Peyer's patch (tissue), 4 donors: ENCODE measurements around the gene PPFIA1. TPM values are rescaled to one million over a fixed set of nuclear protein-coding genes. Genes with fewer than 3 reads are reported as not detected.

Experiments
- DNase-seq, 3 donors: peaks; one replicate each; pipeline ENCODE4 v3.0.0-alpha.2; 2017 to 2019
- H3K27ac ChIP-seq, 4 donors: fragments of 200-600 bp; sonication (generic); one replicate each; pipeline ENCODE4 v1.5.1; 2016 to 2019
- H3K27me3 ChIP-seq, 2 donors: fragments of 200-600 bp; sonication (generic); one replicate each; pipeline ENCODE4 v1.5.1; 2019
- H3K36me3 ChIP-seq, 3 donors: fragments of 200-600 bp; sonication (generic); one replicate each; pipeline ENCODE4 v1.5.1; 2016 to 2019
- H3K4me1 ChIP-seq, 4 donors: fragments of 200-600 bp; sonication (generic); one replicate each; pipeline ENCODE4 v1.5.1; 2016 to 2019
- H3K4me3 ChIP-seq, 4 donors: fragments of 200-600 bp; sonication (generic); 1 replicate in 3 of 4; 2 replicates in 1 of 4; pipeline ENCODE4 v1.5.1; 2016 to 2019; ENCODE audit warnings: mild to moderate bottlenecking in 1 of 4
- H3K9me3 ChIP-seq, 4 donors: fragments of 200-600 bp; sonication (generic); one replicate each; pipeline ENCODE4 v1.5.1; 2016 to 2019; ENCODE audit warnings: mild to moderate bottlenecking in 1 of 4
- POLR2A ChIP-seq, 2 donors: fragments of 450-650 bp; IDR thresholded peaks; one replicate each; pipeline ENCODE4 v1.5.1; 2017; ENCODE audit warnings: antibody characterized with exemption in 2 of 2, mild to moderate bottlenecking in 2 of 2, moderate library complexity in 2 of 2
- total RNA-seq, 4 donors: library from RNA; depleted of rRNA; stranded (reverse); fragments of >200 nt; gene quantifications; one replicate each; pipeline ENCODE4 v1.1.0, GENCODE V29; 2016
- TF ChIP-seq, protein P1 (sequence below), 6 experiments: fragments of 450-650 bp in 4 of 6; fragments of 200-600 bp in 2 of 6; sonication (generic) in 1 of 6; IDR thresholded peaks; one replicate each; pipeline ENCODE4 v1.5.1; 2017 to 2019; ENCODE audit warnings: antibody characterized with exemption in 6 of 6, mild to moderate bottlenecking in 3 of 6, moderate library complexity in 1 of 6

PPFIA1 gene
- total RNA-seq, 4 donors from 2014 or later = 45.5 to 111 (median 71.4) TPM

GRCh38 chr11:70332567-70332966, 62.1 kb downstream of the PPFIA1 start:
- Histone ChIP-seq H3K27ac (no peak overlapping the region), H3K36me3 (peaks cover 0 to 97% (median 4%) of the 10 kb centered on the region in 3 donors)
- DNase-seq = no peak

DNA sequence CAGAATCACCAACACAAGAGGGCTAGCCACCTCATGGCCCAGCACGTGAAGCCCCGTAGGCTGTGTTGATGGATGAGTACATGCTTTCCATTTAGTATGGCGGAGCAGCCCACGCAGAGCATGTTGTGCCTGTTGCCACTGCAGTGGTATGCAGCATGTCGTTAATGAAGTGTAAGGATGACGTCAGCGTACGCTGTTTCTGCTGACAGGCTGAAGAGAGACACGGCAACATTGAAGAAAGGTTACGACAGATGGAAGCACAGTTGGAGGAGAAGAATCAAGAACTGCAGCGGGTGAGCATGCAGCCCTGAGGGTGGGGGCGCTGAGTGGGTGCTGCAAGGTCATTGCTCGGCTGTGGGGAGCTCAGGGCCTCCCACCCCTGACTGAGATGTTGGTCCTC, 62.8 kb downstream of the PPFIA1 start:
- Histone ChIP-seq H3K36me3 (peaks cover 0 to 99% (median 4%) of the 10 kb centered on the region in 3 donors), H3K9me3 (no peaks in the 10 kb centered on the region), H3K27me3 (no peaks in the 10 kb centered on the region), H3K27ac (no peak overlapping the region), H3K4me1 (no peaks in the 10 kb centered on the region), H3K4me3 (no peak overlapping the region)
- no peak for DNase-seq
- no peak for TF ChIP-seq POLR2A (IDR thresholded peaks at IDR 0.05)
- TF ChIP-seq, protein P1, sequence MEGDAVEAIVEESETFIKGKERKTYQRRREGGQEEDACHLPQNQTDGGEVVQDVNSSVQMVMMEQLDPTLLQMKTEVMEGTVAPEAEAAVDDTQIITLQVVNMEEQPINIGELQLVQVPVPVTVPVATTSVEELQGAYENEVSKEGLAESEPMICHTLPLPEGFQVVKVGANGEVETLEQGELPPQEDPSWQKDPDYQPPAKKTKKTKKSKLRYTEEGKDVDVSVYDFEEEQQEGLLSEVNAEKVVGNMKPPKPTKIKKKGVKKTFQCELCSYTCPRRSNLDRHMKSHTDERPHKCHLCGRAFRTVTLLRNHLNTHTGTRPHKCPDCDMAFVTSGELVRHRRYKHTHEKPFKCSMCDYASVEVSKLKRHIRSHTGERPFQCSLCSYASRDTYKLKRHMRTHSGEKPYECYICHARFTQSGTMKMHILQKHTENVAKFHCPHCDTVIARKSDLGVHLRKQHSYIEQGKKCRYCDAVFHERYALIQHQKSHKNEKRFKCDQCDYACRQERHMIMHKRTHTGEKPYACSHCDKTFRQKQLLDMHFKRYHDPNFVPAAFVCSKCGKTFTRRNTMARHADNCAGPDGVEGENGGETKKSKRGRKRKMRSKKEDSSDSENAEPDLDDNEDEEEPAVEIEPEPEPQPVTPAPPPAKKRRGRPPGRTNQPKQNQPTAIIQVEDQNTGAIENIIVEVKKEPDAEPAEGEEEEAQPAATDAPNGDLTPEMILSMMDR (IDR thresholded peaks at IDR 0.05) = no peak

More at GRCh38 chr11:70332567-70332966, 62.1 kb downstream of the PPFIA1 start:
- H3K4me1 ChIP-seq = no peaks in the 10 kb centered on the region
- H3K4me3 ChIP-seq = no peak overlapping the region
- no peaks in the 10 kb centered on the region for H3K27me3 ChIP-seq
- H3K9me3 ChIP-seq = no peaks in the 10 kb centered on the region
- no peak for TF ChIP-seq POLR2A (IDR thresholded peaks at IDR 0.05)
- TF ChIP-seq, protein P1 (IDR thresholded peaks at IDR 0.05) = no peak

DNA sequence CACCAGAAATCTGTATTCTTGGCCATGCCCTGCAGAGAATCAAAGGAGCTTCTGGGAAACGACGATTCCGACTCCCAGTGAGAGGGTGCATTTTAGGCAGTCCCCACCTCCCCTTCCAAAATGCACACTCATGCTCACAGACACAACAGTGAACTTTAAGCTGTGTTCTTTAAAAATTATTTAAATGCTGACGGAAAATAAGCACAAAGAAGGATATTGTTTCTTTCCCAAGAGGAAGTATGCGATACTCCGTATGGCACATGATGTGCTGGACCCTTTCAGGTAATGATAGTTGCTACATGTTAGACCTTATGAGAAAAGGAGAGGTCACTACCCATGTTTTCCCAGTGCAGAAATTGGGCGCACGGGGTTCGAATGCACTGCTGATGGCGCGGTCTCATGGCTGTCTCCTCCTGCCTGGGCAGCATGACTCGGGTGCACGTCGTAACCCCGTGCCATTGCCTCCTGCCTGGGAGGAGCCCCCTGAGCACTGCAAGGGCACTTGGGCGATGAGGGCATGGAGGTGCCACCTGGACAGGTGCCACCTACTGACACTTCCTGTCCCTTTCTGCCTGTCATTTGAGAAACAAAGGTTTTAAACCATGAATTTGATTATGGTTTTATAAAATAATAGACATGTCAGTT, 64.0 kb downstream of the PPFIA1 start:
- Histone ChIP-seq H3K27me3 (no peaks in the 10 kb centered on the region), H3K27ac (no peak overlapping the region), H3K36me3 (peaks cover 0 to 100% (median 4%) of the 10 kb centered on the region in 3 donors), H3K9me3 (no peaks in the 10 kb centered on the region), H3K4me3 (no peak overlapping the region), H3K4me1 (no peaks in the 10 kb centered on the region)
- no peak for DNase-seq
- no peak for TF ChIP-seq POLR2A (IDR thresholded peaks at IDR 0.05)
- TF ChIP-seq, protein P1 (IDR thresholded peaks at IDR 0.05) = no peak

DNA sequence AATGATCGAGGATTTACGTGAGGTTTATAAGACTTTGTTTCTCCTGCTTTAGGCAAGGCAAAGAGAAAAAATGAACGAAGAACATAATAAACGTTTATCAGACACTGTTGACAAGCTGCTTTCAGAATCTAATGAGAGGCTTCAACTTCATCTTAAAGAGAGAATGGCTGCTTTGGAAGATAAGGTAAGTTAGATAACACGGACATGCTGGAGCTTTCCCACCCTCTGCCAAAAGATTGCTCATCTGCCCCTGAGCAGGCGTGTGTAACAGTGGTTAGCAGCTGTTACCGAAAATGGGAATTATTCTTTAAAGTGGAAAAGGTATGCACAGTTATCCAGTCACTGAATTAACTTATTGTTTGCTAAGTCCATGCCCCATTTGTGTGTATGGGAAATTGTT, 65.0 kb downstream of the PPFIA1 start:
- Histone ChIP-seq H3K36me3 (peaks cover 0 to 98% (median 4%) of the 10 kb centered on the region in 3 donors), H3K9me3 (no peaks in the 10 kb centered on the region), H3K4me3 (no peak overlapping the region), H3K4me1 (no peaks in the 10 kb centered on the region), H3K27ac (no peak overlapping the region), H3K27me3 (no peaks in the 10 kb centered on the region)
- TF ChIP-seq, protein P1 (IDR thresholded peaks at IDR 0.05) = no peak
- TF ChIP-seq POLR2A (IDR thresholded peaks at IDR 0.05) = no peak
- DNase-seq = no peak

GRCh38 chr11:70338594-70338993, 68.1 kb downstream of the PPFIA1 start:
- TF ChIP-seq, protein P1 (IDR thresholded peaks at IDR 0.05) = no peak
- no peak for TF ChIP-seq POLR2A (IDR thresholded peaks at IDR 0.05)
- Histone ChIP-seq H3K9me3 (no peaks in the 10 kb centered on the region), H3K4me1 (no peaks in the 10 kb centered on the region), H3K36me3 (peaks cover 0 to 89% (median 0%) of the 10 kb centered on the region in 3 donors), H3K4me3 (no peak overlapping the region), H3K27ac (no peak overlapping the region), H3K27me3 (no peaks in the 10 kb centered on the region)
- DNase-seq = no peak
